HG02973 (cell line): ENCODE data around the gene KRTAP4-7.
"Not testable (repeated sequence)": the region's sequence is repeated elsewhere in the genome, so short reads cannot be mapped to it uniquely, and the experiment has no call there.

Experiments
- ATAC-seq: cut with Tn5 transposase; IDR thresholded peaks from one replicate; pipeline ENCODE4 v1.9.1; 2021; ENCODE audit warnings: moderate library complexity; ENCODE audit not compliant: unreplicated experiment

Gene KRTAP4-7

GRCh38 chr17:41108728-41109386 is 24.9 kb downstream of the KRTAP4-7 start:
- ATAC-seq: not testable (repeated sequence)

DNA sequence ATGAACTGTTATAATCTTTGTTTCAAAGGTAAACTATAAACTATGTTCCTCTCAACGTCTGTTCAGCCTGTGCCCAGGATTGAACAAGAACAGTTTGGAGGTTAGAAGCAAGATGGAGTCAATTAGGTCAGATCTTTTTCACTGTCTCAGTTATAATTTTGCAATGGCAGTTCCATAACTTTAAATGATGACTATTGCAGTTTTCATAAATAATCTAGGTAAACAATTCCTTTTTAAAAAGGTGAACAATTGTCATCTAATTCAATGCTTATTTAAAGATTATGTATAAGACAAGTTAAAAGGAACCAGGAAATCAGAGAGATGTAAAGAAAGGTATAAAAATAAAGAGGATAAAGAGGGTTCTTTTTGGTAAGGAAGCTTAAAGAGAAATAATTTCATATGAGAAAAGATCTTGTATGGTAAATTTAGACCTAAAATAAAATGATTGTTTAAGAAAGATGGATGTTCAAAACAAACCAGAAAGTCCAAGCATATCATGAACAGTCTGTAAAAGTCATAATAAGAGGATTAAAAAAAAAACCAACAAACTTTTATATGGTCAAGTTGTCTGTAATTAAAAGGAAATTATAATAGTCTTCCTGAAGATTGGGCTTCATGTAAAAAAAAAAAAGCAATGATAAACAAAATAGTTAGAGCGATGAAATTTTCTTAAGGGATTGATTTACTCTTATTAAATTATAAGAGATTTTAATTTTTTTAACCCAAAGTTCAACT is 27.4 kb downstream of the KRTAP4-7 start:
- no peak for ATAC-seq

GRCh38 chr17:41116297-41116696 is 32.3 kb downstream of the KRTAP4-7 start:
- no peak for ATAC-seq

DNA sequence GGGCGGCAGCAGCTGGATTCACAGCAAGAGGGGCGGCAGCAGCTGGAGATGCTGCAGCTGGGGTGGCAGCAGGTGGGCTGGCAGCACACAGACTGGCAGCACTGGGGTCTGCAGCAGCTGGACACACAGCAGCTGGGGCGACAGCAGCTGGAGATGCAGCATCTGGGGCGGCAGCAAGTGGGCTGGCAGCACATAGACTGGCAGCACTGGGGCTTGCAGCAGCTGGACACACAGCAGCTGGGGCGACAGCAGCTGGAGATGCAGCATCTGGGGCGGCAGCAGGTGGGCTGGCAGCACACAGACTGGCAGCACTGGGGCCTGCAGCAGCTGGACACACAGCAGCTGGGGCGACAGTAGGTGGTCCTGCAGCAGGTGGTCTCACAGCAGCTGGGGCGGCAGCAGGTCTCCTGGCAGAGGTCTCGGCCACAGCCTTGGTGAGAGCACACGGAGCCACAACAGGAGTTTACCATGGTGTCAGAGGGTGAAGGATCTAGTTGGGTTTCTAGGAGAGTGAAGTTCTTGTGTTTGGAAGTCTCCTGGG is 34.0 kb downstream of the KRTAP4-7 start, which contains the start of gene KRTAP4-11:
TSS of gene KRTAP4-11 (minus strand) at position 528 of the 541 bp plus-strand sequence. CDS start at position 470, 58 bp downstream.
- not testable (repeated sequence) for ATAC-seq

DNA sequence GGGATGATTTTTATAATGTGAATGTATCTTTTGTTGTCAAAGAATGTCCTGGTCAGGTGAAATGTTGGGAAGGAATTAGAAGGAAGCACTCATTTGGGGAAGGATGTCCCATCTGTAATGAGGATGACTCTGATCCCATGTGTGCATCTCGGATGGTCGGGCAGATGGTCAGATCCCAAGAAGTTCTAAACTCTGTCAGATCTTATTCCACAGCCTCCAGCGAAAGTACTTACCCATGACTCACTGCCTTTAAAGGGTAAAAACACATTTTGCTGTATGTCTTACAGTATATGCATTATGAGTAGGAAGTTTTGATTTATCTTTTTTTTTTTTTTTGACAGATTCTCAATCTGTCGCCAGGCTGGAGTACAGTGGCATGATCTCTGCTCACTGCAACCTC is 34.8 kb downstream of the KRTAP4-7 start:
- no peak for ATAC-seq

DNA sequence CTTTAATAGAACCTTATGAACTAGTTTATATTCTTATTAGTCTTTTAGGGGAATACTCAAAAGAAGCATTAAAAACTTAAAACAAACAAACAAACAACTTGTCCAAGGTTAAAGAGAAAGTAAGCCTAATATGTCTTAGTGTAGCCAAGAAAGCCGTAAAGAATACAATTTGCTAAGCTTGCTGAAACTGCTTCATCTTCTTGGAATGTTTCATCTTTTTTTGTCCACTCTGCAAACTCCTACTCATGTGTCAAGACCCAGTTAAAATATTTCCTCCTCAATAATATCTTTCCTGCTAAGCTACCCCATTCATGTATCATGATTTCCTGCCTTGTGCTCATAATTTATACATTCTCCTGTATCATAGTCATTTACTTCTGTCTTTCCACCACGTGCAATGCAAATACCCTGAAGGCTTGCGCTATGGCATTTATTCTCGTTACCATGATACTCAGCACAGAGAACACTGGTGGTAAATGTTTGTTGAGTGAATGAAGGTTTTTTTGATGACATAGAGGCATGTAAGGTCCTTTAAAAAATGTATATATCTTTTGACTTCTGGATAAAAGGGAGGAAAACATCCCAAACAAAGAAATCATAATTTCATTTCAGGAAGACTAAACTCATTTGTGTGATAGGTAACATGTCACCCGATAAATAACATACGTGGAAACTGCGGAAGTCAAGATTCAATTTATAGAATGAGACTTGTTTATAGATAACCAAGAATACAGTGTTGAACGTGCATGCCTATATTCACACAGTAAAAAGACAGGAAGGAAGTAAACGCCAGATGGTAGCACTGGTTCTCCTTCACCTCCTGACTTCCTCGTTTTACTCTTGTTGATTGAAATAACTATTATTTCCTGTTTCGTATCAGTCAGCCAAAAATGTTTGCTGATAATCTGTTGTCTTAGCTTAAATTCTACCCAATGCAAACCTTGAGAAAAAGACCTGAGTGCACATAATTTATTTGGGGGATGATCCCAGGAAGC is 36.0 kb downstream of the KRTAP4-7 start:
- ATAC-seq: not testable (repeated sequence)

DNA sequence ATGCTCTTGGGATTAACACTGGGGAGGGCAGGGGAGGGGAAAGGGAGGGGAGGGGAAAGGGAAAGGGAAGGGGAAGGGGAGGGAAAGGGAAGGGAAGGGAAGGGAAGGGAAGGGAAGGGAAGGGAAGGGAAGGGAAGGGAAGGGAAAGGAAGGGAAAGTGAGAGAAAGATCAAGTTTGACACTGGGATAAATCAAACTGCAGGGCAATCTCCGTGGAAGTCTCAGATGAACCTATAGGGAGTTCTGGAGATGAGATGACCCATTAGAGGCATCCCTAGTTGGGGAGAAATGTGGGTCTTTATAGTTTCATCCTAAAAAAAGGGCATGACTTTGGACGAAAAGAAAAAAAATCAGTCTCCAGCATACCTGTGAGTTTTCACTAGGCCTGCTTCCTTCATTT is 37.8 kb downstream of the KRTAP4-7 start:
- ATAC-seq: no peak

GRCh38 chr17:41123292-41123990 is 39.5 kb downstream of the KRTAP4-7 start:
- ATAC-seq: not testable (repeated sequence)

DNA sequence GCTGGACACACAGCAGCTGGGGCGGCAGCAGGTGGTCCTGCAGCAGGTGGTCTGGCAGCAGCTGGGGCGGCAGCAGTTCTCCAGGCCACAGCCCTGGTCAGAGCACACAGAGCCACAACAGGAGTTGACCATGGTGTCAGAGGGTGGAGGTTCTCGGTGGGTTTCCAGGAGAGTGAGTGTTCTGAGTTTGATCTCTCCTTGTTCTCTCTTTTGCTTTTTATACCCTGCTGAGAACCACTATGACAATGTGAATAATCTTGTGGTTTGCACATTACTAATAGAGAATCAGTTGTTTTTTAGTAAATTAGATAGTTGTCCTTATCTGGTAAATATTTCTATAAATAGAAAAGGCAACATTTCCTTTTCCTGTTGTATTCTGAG is 40.0 kb downstream of the KRTAP4-7 start, which contains the start of gene KRTAP4-12:
TSS of gene KRTAP4-12 (minus strand) at position 192 of the 381 bp plus-strand sequence. CDS start at position 132, 60 bp downstream.
- not testable (repeated sequence) for ATAC-seq

DNA sequence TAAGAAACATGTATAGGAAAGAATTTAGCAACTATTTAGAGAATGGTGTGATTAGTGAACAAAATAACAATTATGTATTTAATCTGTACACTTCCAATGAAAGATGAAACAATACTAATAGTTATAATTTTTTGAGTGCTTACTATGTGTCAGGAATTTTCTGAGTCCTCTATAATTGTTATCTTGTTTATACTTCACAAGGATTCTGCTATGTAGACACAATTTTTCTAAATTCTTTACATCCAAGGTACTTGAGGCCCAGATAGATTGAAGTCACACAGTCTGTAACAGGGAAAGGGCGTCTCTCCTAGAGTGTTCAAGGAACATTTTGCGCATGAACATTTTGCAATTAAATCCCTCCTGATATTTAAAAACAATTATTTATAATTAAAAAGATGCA is 41.1 kb downstream of the KRTAP4-7 start:
- no peak for ATAC-seq

DNA sequence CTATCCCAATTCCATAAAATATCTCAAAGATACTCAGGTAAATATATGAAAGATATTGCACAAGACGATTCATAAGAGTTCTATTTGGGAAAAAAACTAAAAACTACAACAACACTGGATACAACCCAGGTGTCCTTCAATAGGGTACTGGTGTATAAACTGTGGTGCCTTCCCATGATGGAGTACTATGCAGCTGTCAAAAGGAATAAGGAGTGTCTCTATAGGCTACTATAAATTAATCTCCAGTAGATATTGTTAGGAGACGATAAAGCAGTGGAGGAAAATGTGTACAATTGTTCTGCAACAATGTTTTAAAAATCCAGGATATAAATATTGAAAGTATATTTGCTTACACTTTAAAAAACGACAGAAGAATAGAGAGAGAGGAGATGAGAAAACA is 42.5 kb downstream of the KRTAP4-7 start:
- no peak for ATAC-seq

DNA sequence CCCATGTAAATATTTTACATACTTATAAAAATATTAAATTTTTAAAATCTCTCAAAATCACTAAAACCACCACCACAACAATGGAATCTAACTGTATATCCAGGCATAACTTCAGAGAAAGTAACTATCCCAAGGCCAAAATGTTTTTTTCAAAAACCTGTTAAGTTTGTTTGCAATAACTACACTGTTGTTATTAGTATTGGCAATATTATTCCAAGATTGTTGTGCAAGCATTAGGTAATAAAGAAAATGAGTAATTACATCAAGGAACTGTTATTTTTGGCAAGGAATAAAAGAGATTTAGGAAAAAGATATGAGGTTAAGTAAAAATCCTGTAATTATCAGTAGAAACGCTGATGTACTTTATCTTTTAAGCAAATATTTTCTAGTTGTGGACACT is 43.4 kb downstream of the KRTAP4-7 start:
- no peak for ATAC-seq

- ATAC-seq: no peak
These were observed 48.0 kb downstream of the KRTAP4-7 start for GRCh38 chr17:41131979-41132378.

DNA sequence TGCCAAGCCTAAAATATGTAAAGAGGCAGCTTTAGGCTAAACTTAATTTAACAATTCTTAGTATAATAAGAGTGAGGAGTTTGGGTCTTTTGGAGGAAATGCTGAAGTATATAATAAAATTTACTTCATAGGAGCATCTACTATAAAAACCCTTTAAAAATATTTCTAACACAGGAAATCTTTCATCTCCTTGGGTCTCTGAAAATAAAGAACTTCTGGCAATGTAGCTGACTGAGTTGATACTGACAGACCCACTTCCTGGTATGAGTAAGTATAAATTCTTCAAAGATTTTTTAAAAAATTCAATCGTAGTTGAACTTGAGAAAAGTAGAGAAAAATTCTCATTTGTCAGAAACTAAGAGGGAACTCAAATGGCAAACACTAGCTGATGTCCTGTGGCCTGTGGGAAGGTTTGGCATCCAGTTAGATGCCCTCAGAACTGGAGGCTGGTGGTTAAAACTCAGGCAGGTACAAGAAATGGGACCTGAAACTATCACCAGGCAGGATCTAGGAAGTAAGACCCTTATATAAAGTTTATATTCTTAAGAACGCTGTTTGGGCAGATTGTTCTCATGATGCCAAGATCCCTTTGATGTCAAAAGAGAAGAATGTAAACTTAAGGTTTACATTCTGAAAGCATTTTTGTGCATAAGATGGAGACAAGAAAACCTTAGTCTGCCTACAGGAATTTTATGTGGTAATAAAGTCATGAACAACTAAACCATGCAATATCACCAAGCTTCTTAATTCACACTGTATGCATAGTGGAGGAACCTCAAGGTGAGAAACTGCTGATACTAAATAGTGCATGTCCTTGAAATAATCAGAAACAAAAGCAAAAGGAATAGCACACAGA is 50.2 kb downstream of the KRTAP4-7 start:
- no peak for ATAC-seq
